Measurements from ENCODE around the gene MVP. TPM values are rescaled to one million over a fixed set of nuclear protein-coding genes. Genes with fewer than 3 reads are reported as not detected.

MVP gene
- total and polyA plus RNA-seq, 2 experiments from 2014 or later = 121 to 146 TPM

DNA sequence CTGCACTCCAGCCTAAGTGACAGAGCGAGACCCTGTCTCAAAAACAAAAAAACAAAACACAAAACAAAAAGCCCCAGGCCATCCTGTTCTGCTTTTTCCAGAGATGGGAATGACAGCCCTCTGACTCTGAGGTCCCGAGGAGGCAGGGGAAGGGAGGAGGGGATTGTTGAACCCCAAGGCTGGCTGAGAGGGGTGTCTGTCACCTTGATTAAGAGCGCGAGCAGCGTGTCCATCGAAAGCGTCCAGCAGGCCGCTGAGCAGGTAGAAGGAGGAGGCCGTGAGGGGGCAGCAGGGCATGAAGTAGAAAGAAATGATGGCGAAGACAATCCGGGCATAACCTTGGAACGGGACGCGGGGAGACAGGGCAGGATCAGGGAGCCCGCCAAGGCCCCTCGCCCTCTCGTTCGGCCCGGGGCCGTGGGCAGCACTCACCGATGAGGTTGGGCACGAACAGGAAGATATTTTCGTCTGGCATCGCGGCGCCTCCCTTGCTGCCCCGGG is 42.2 kb downstream of the MVP start:
- H3K36me3 ChIP-seq (replicated peaks; ENCODE audit: insufficient read depth, low read depth) = no peaks in the 10 kb centered on the region
- 3% methylated on average over 21 of the region's 27 CpGs for WGBS (ENCODE audit: low lambda C conversion rate, missing lambda C conversion rate)
- TF ChIP-seq, protein P1, sequence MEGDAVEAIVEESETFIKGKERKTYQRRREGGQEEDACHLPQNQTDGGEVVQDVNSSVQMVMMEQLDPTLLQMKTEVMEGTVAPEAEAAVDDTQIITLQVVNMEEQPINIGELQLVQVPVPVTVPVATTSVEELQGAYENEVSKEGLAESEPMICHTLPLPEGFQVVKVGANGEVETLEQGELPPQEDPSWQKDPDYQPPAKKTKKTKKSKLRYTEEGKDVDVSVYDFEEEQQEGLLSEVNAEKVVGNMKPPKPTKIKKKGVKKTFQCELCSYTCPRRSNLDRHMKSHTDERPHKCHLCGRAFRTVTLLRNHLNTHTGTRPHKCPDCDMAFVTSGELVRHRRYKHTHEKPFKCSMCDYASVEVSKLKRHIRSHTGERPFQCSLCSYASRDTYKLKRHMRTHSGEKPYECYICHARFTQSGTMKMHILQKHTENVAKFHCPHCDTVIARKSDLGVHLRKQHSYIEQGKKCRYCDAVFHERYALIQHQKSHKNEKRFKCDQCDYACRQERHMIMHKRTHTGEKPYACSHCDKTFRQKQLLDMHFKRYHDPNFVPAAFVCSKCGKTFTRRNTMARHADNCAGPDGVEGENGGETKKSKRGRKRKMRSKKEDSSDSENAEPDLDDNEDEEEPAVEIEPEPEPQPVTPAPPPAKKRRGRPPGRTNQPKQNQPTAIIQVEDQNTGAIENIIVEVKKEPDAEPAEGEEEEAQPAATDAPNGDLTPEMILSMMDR (IDR thresholded peaks at IDR 0.05; ENCODE audit: poor library complexity) = peak; percentile 5
- no peak for TF ChIP-seq EZH2phosphoT487 (IDR thresholded peaks at IDR 0.05; ENCODE audit: low read depth, severe bottlenecking, unreplicated experiment)
- H3K79me2 ChIP-seq = peaks cover 21% of the 10 kb centered on the region
- H2AFZ ChIP-seq = peak overlapping the region; percentile 21
- peaks cover 15% of the 10 kb centered on the region for H3K4me1 ChIP-seq (ENCODE audit: insufficient read depth)
- DNase-seq (ENCODE audit: low spot score) = peak; percentile 52
- H3K4me2 ChIP-seq = peak overlapping the region; percentile 89
- H3K9me3 ChIP-seq (ENCODE audit: low read depth) = no peaks in the 10 kb centered on the region
- no peaks in the 10 kb centered on the region for H4K20me1 ChIP-seq (ENCODE audit: insufficient read depth, poor library complexity, severe bottlenecking)
- H3K27ac ChIP-seq = peak overlapping the region; percentile 92
- no peaks in the 10 kb centered on the region for H3K9me2 ChIP-seq (replicated peaks; ENCODE audit: insufficient read depth)
- peak overlapping the region; percentile 79 for H3K4me3 ChIP-seq
- H3K27me3 ChIP-seq = no peaks in the 10 kb centered on the region

DNA sequence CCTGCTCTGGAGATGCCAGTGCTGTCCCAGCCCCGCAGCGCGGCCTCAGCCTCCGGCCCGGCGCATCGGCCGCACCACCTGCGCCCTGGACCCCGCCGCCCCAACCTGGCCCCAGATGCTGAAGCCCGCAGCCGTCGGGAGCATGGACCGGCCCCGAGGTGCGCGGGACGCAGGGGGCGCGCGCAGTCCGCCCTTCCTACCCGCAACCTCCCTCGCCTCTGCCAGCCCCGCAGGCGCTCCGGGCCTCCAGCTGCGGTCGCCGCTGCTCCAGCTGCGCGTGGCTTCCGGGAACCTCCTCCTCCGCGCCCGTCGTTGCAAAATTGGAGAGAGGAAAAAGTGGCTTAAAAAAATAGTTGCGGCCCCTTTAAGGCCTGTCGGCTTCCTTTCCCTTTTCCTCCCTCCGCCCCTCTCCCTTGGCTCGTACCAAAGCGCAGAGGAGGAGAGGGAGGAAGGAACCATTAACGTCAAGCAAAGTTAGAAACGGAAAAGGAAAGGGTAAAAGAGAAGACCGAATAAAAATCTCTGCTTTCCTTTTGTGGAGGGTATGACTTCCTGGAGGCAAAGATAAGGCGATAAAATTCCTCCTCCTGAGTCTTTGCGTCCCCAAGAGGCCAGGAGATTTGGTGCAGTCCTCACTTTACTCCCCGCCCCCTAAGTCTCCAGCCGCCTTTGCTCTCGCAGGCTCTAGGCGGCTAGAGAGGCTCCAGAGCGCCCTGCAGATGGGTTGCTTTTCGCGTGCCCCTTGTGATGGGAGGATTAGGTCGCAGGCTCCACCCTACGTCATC is 42.8 kb downstream of the MVP start, which contains the start of gene CDIPT:
TSS of gene CDIPT (minus strand) at position 343 of the 785 bp plus-strand sequence. CDS start 369 bp downstream, outside the sequence.
- Histone ChIP-seq H3K9me3 (ENCODE audit: low read depth) (no peaks in the 10 kb centered on the region), H3K79me2 (peaks cover 21% of the 10 kb centered on the region), H4K20me1 (ENCODE audit: insufficient read depth, poor library complexity, severe bottlenecking) (no peaks in the 10 kb centered on the region), H3K9me2 (replicated peaks; ENCODE audit: insufficient read depth) (no peaks in the 10 kb centered on the region), H3K27ac (peak within 1 kb of the TSS; percentile 92), H3K4me1 (ENCODE audit: insufficient read depth) (peaks cover 15% of the 10 kb centered on the region), H3K27me3 (no peaks in the 10 kb centered on the region), H2AFZ (peak within 1 kb of the TSS; percentile 21), H3K4me3 (peak within 1 kb of the TSS; percentile 79), H3K36me3 (replicated peaks; ENCODE audit: insufficient read depth, low read depth) (no peaks in the 10 kb centered on the region), H3K4me2 (peak within 1 kb of the TSS; percentile 89)
- DNase-seq (ENCODE audit: low spot score) = peak; percentile 97
- whole genome bisulfite sequencing (ENCODE audit: low lambda C conversion rate, missing lambda C conversion rate) = 1% methylated on average over 57 of the region's 57 CpGs
- TF ChIP-seq EZH2phosphoT487 (IDR thresholded peaks at IDR 0.05; ENCODE audit: low read depth, severe bottlenecking, unreplicated experiment) (no peak), EZH2 (IDR thresholded peaks at IDR 0.05; ENCODE audit: borderline replicate concordance) (no peak)
- TF ChIP-seq, protein P1 (IDR thresholded peaks at IDR 0.05; ENCODE audit: poor library complexity) = peak; percentile 82

DNA sequence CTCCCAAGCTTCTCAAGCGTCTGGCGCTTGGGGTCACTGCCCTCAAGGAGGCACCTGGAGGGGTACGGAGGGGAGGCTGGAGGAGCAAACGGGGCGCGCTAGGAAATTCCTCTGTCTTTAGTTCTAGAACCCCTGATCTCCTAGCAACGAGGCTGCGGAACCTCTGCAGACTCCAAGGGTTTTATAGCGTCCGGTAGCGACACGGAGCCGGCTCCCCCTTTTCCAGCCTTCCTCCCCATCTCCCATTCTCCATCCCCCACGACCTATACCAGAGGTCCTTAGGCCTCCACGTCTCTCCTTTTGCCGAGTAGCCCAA is 43.4 kb downstream of the MVP start:
- TF ChIP-seq EZH2phosphoT487 (IDR thresholded peaks at IDR 0.05; ENCODE audit: low read depth, severe bottlenecking, unreplicated experiment) = no peak
- TF ChIP-seq EZH2 (IDR thresholded peaks at IDR 0.05; ENCODE audit: borderline replicate concordance) = no peak
- Histone ChIP-seq H3K4me3 (no peak overlapping the region), H4K20me1 (ENCODE audit: insufficient read depth, poor library complexity, severe bottlenecking) (no peaks in the 10 kb centered on the region), H3K9me3 (ENCODE audit: low read depth) (no peaks in the 10 kb centered on the region), H3K4me2 (peak overlapping the region; percentile 63), H3K9me2 (replicated peaks; ENCODE audit: insufficient read depth) (no peaks in the 10 kb centered on the region), H3K79me2 (peaks cover 21% of the 10 kb centered on the region), H3K27ac (no peak overlapping the region), H3K27me3 (no peaks in the 10 kb centered on the region), H3K36me3 (replicated peaks; ENCODE audit: insufficient read depth, low read depth) (no peaks in the 10 kb centered on the region), H3K4me1 (ENCODE audit: insufficient read depth) (peaks cover 15% of the 10 kb centered on the region), H2AFZ (no peak overlapping the region)
- WGBS (ENCODE audit: low lambda C conversion rate, missing lambda C conversion rate) = 39% methylated on average over 16 of the region's 16 CpGs
- no peak for DNase-seq (ENCODE audit: low spot score)

DNA sequence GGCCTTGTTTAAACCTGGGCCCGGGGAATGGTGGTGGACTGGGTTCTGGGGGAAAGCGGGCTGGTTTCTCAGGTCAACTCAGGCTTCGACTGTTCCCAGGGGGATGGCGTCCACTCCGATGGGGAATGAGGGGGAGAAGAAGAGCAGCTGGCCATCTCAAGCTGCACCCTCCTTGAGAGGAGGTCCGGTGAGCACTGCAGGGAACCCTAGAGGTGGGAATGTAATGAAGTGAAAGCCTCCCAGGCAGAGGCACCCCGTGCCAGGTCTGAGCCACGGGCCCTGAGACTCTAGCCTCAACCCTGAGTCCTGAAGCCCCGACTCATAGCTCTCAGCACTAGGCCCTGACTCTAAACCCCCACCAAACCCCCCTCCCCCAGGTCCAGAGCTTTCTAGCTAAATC is 43.9 kb downstream of the MVP start:
- H3K9me2 ChIP-seq (replicated peaks; ENCODE audit: insufficient read depth) = no peaks in the 10 kb centered on the region
- peaks cover 15% of the 10 kb centered on the region for H3K4me1 ChIP-seq (ENCODE audit: insufficient read depth)
- no peak overlapping the region for H3K27ac ChIP-seq
- no peaks in the 10 kb centered on the region for H3K36me3 ChIP-seq (replicated peaks; ENCODE audit: insufficient read depth, low read depth)
- no peak for TF ChIP-seq EZH2phosphoT487 (IDR thresholded peaks at IDR 0.05; ENCODE audit: low read depth, severe bottlenecking, unreplicated experiment)
- no peak for TF ChIP-seq EZH2 (IDR thresholded peaks at IDR 0.05; ENCODE audit: borderline replicate concordance)
- TF ChIP-seq, protein P1 (IDR thresholded peaks at IDR 0.05; ENCODE audit: poor library complexity) = no peak
- DNase-seq (ENCODE audit: low spot score) = no peak
- H3K9me3 ChIP-seq (ENCODE audit: low read depth) = no peaks in the 10 kb centered on the region
- peaks cover 21% of the 10 kb centered on the region for H3K79me2 ChIP-seq
- H3K4me2 ChIP-seq = no peak overlapping the region
- H3K27me3 ChIP-seq = no peaks in the 10 kb centered on the region
- no peak overlapping the region for H3K4me3 ChIP-seq
- 84% methylated on average over 9 of the region's 9 CpGs for WGBS (ENCODE audit: low lambda C conversion rate, missing lambda C conversion rate)
- H4K20me1 ChIP-seq (ENCODE audit: insufficient read depth, poor library complexity, severe bottlenecking) = no peaks in the 10 kb centered on the region
- no peak overlapping the region for H2AFZ ChIP-seq
